SK-N-SH treated with all-trans-retinoic acid at 6 μM for 48 hours (cell line): ENCODE measurements around the gene POU2AF2.

ENCODE experiments used
- RARB ChIP-seq: fragments of 250-450 bp; sonication (Bioruptor Pico); IDR thresholded peaks from 2 replicates; pipeline ENCODE4 v1.8.0; 2021; ENCODE audit warnings: mild to moderate bottlenecking, moderate library complexity
- ZFP30 ChIP-seq: fragments of 450-650 bp; formaldehyde crosslinking; IDR thresholded peaks from 2 replicates; pipeline ENCODE4 v1.5.0; 2022; ENCODE audit warnings: mild to moderate bottlenecking, moderate library complexity
- TF ChIP-seq, protein P1 (sequence below): fragments of 250-450 bp; sonication (Bioruptor Pico); IDR thresholded peaks from 2 replicates; pipeline ENCODE4 v1.5.1; 2020; ENCODE audit warnings: low read depth, mild to moderate bottlenecking, moderate library complexity

DNA sequence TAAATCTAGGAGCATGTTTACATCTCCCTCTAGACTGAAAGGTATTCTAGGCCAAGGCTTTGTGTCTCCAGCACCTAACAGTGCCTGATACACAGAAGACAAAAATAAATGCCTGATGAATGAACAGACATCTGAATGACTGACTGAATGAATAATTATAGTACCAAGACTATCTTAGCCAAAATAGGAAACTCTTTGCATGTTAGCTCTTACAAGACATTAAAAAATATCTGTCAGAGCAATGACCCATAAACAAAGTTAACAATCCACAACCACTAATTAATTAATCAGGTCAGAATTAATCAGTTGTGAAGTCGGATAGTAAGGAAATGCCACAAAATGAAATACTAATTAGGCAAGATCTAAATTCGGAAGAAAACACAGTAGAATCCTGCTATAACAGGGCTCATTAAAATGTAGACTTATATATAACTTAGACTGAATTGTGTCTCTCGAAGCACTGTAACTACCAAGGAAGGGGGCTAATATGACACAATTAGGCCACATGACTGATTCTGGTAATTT lies 45.5 kb upstream of the POU2AF2 start:
- TF ChIP-seq RARB (CRISPR knock-in tag) (no peak), ZFP30 (CRISPR knock-in tag) (no peak)
- TF ChIP-seq, protein P1, sequence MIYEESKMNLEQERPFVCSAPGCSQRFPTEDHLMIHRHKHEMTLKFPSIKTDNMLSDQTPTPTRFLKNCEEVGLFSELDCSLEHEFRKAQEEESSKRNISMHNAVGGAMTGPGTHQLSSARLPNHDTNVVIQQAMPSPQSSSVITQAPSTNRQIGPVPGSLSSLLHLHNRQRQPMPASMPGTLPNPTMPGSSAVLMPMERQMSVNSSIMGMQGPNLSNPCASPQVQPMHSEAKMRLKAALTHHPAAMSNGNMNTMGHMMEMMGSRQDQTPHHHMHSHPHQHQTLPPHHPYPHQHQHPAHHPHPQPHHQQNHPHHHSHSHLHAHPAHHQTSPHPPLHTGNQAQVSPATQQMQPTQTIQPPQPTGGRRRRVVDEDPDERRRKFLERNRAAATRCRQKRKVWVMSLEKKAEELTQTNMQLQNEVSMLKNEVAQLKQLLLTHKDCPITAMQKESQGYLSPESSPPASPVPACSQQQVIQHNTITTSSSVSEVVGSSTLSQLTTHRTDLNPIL (CRISPR knock-in tag): no peak
